Vagina (tissue), 2 donors: ENCODE measurements around the gene ZNF189.

ENCODE experiments used
- POLR2A ChIP-seq, 2 donors: fragments of 450-650 bp; IDR thresholded peaks; one replicate each; pipeline ENCODE4 v1.6.1; 2017; ENCODE audit warnings: antibody characterized with exemption in 2 of 2, mild to moderate bottlenecking in 2 of 2, moderate library complexity in 2 of 2
- TF ChIP-seq, protein P1 (sequence below), 3 experiments: fragments of 450-650 bp in 2 of 3; fragments of 200-600 bp in 1 of 3; sonication (generic) in 1 of 3; IDR thresholded peaks; one replicate each; pipeline ENCODE4 v1.5.1; 2017 to 2019; ENCODE audit warnings: antibody characterized with exemption in 3 of 3, mild to moderate bottlenecking in 2 of 3, moderate library complexity in 2 of 3

DNA sequence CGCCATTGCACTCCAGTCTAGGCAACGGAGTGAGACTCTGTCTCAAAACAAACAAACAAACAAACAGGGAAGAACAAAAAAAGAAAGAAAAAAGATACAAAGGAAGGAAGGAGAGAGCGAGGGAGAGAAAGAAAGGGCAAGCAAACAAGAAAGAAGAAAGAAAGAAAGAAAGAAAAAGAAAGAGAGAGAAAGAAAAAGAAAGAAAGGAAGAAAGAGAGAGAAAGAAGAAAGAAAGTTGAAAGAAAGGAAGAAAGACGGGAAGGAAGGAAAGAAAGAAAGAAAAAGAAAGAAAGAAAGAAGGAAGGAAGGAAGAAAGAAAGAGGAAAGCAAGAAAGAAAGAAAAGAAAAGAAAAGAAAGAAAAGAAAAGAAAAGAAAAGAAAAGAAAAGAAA, 50.0 kb downstream of the ZNF189 start:
- TF ChIP-seq, protein P1, sequence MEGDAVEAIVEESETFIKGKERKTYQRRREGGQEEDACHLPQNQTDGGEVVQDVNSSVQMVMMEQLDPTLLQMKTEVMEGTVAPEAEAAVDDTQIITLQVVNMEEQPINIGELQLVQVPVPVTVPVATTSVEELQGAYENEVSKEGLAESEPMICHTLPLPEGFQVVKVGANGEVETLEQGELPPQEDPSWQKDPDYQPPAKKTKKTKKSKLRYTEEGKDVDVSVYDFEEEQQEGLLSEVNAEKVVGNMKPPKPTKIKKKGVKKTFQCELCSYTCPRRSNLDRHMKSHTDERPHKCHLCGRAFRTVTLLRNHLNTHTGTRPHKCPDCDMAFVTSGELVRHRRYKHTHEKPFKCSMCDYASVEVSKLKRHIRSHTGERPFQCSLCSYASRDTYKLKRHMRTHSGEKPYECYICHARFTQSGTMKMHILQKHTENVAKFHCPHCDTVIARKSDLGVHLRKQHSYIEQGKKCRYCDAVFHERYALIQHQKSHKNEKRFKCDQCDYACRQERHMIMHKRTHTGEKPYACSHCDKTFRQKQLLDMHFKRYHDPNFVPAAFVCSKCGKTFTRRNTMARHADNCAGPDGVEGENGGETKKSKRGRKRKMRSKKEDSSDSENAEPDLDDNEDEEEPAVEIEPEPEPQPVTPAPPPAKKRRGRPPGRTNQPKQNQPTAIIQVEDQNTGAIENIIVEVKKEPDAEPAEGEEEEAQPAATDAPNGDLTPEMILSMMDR (IDR thresholded peaks at IDR 0.05) = no peak
- TF ChIP-seq POLR2A (IDR thresholded peaks at IDR 0.05) = no peak
